ENCODE measurements around the gene CCNH.

CCNH gene

DNA sequence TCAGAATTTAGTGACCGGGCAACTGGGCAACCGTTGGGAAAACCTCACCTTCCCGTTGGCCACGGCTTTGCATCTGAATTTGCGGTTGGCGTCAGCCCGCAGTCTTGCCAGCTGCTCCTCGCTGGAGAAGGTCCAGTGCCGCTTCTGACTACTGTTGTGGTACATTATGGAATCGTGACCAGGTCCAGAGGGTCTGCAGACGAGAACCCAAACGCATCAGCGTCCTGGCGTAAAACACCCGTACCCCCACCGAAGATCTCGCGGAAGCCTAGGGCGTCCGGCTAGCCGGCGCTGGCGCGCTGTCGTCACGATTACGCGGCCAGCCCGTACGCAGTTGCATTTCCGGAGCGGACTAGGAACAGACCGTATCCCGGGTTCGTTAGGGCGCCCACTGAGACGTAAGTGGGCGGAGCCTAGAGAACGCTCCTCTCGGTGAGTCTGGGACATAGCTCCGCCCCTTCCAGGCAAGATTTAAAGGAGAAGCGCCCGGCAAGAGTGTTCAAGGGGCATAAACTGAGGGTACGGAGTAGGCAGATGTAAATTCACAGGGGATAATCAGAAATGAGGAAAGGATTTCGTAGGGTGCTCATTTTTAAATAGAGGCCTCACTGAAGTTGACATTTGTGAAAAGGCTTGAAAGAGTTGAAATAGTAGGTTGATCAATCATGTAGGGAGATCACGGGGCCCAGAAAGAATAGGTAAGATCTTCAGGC lies at the start of gene CCNH:
Gene CCNH, minus strand, starts transcription at position 301 of the 713 bp plus-strand sequence. Its CDS starts 136 bp downstream, at position 165.
- in situ Hi-C loops (cut with HindIII; ENCODE audit: low pct_ligation_motif_present, low sequenced_read_pairs), result no loop called here

GRCh38 chr5:87457706-87458105 lies 45.0 kb upstream of the CCNH start:
- TF ChIP-seq, protein P1, sequence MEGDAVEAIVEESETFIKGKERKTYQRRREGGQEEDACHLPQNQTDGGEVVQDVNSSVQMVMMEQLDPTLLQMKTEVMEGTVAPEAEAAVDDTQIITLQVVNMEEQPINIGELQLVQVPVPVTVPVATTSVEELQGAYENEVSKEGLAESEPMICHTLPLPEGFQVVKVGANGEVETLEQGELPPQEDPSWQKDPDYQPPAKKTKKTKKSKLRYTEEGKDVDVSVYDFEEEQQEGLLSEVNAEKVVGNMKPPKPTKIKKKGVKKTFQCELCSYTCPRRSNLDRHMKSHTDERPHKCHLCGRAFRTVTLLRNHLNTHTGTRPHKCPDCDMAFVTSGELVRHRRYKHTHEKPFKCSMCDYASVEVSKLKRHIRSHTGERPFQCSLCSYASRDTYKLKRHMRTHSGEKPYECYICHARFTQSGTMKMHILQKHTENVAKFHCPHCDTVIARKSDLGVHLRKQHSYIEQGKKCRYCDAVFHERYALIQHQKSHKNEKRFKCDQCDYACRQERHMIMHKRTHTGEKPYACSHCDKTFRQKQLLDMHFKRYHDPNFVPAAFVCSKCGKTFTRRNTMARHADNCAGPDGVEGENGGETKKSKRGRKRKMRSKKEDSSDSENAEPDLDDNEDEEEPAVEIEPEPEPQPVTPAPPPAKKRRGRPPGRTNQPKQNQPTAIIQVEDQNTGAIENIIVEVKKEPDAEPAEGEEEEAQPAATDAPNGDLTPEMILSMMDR (IDR thresholded peaks at IDR 0.05; ENCODE audit: low read depth, low read length, missing control alignments), result no peak
- in situ Hi-C loops (cut with HindIII; ENCODE audit: low pct_ligation_motif_present, low sequenced_read_pairs), result no loop called here
- DNase-seq, result no peak
- no peak overlapping the region for H3K4me3 ChIP-seq (ENCODE audit: low read depth, low read length)
- H3K27ac ChIP-seq, result no peak overlapping the region
- no peaks in the 10 kb centered on the region for H3K36me3 ChIP-seq (replicated peaks)
- no peaks in the 10 kb centered on the region for H3K27me3 ChIP-seq (replicated peaks)

More for the DNA sequence above, at the start of gene CCNH:
- Histone ChIP-seq H3K27me3 (replicated peaks) (no peaks in the 10 kb centered on the region), H3K4me3 (ENCODE audit: low read depth, low read length) (peak within 1 kb of the TSS; percentile 96), H3K36me3 (replicated peaks) (peaks cover 20% of the 10 kb centered on the region), H3K27ac (peak within 1 kb of the TSS; percentile 93)
- TF ChIP-seq, protein P1 (IDR thresholded peaks at IDR 0.05; ENCODE audit: low read depth, low read length, missing control alignments), result no peak
- DNase-seq, result peak; percentile 99

GRCh38 chr5:87453801-87454200 lies 41.1 kb upstream of the CCNH start:
- H3K36me3 ChIP-seq (replicated peaks), result no peaks in the 10 kb centered on the region
- TF ChIP-seq, protein P1 (IDR thresholded peaks at IDR 0.05; ENCODE audit: low read depth, low read length, missing control alignments), result no peak
- H3K27ac ChIP-seq, result no peak overlapping the region
- no peak overlapping the region for H3K4me3 ChIP-seq (ENCODE audit: low read depth, low read length)
- in situ Hi-C loops (cut with HindIII; ENCODE audit: low pct_ligation_motif_present, low sequenced_read_pairs), result no loop called here
- H3K27me3 ChIP-seq (replicated peaks), result no peaks in the 10 kb centered on the region
- DNase-seq, result no peak

DNA sequence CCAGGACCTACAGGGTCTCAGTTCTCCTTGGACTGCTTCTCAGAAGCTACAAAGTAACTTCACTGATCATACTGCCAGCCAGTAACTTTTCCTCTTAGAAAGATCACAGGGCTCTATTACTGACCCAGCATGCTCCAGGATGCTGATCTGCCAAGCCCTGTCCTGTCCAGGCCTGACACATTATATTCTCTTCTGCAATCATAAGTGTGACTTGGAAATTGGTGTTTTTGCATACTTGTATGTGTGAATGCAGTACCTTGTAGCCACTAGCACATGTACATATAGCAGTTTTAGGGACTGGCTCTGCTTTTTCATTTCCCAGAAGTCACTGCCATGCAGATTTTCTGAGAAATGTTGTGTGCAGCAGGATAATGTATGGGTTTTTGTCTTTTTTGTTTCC lies 40.1 kb upstream of the CCNH start:
- H3K36me3 ChIP-seq (replicated peaks), result no peaks in the 10 kb centered on the region

DNA sequence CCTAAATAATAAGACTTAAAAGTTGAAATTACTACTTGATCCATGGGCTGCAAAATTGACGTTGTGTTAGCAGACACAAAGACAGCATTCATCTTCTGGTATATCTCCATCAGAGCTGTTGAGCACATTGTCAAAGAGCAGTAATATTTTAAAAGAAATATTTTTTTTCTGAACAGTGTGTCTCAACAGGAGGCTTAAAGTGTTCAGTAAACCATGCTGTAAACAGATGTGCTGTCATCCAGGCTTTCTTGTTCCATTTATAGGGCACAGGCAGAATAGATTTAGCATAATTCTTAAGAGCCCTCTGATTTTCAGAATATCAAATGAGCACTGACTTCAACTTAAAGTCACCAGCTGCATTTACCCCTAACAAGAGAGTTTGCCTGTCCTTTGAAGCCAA lies 29.7 kb upstream of the CCNH start:
- TF ChIP-seq, protein P1 (IDR thresholded peaks at IDR 0.05; ENCODE audit: low read depth, low read length, missing control alignments), result no peak
- in situ Hi-C loops (cut with HindIII; ENCODE audit: low pct_ligation_motif_present, low sequenced_read_pairs), result no loop called here
- H3K4me3 ChIP-seq (ENCODE audit: low read depth, low read length), result no peak overlapping the region
- DNase-seq, result no peak
- H3K27me3 ChIP-seq (replicated peaks), result no peaks in the 10 kb centered on the region
- H3K27ac ChIP-seq, result no peak overlapping the region
- H3K36me3 ChIP-seq (replicated peaks), result no peaks in the 10 kb centered on the region

More for the DNA sequence above, 40.1 kb upstream of the CCNH start:
- DNase-seq, result no peak
- Histone ChIP-seq H3K27ac (no peak overlapping the region), H3K27me3 (replicated peaks) (no peaks in the 10 kb centered on the region), H3K4me3 (ENCODE audit: low read depth, low read length) (no peak overlapping the region)
- TF ChIP-seq, protein P1 (IDR thresholded peaks at IDR 0.05; ENCODE audit: low read depth, low read length, missing control alignments), result no peak
- in situ Hi-C loops (cut with HindIII; ENCODE audit: low pct_ligation_motif_present, low sequenced_read_pairs), result no loop called here

DNA sequence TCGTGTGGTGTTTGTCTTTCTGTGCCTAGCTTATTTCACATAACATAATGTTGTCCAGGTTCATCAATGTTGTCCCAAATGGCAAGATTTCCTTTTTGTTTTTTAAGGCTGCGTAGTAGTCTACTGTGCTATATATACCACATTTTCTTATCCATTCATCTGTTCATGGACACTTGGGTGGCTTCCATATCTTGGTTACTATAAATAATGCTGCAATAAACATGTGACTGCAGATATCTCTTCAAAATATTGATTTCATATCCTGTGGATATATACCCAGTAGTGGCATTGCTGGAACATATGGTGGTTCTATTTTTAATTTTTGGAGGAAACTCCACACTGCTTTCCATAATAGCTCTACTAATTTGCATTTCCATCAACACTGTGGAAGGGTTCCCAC lies 25.5 kb upstream of the CCNH start:
- no peaks in the 10 kb centered on the region for H3K27me3 ChIP-seq (replicated peaks)
- in situ Hi-C loops (cut with HindIII; ENCODE audit: low pct_ligation_motif_present, low sequenced_read_pairs), result no loop called here

More for the DNA sequence above, 25.5 kb upstream of the CCNH start:
- H3K36me3 ChIP-seq (replicated peaks), result no peaks in the 10 kb centered on the region
- DNase-seq, result no peak
- no peak overlapping the region for H3K27ac ChIP-seq
- TF ChIP-seq, protein P1 (IDR thresholded peaks at IDR 0.05; ENCODE audit: low read depth, low read length, missing control alignments), result no peak
- H3K4me3 ChIP-seq (ENCODE audit: low read depth, low read length), result no peak overlapping the region

Data from brain microvascular endothelial cell (primary cell).